Liver (tissue), 9 donors: ENCODE data around the gene YOD1. TPM values are rescaled to one million over a fixed set of nuclear protein-coding genes. Genes with fewer than 3 reads are reported as not detected.

Experiments
- DNase-seq: peaks from one replicate; pipeline ENCODE4 v3.0.0-alpha.2; 2017; ENCODE audit warnings: low spot score
- H3K27ac ChIP-seq, 2 donors: one replicate each; pipeline ENCODE4 v1.7.0; 2013; ENCODE audit warnings: inconsistent platforms in 2 of 2, low read length in 2 of 2, control low read depth in 1 of 2, low read depth in 1 of 2, mild to moderate bottlenecking in 1 of 2
- H3K27me3 ChIP-seq, 4 donors: one replicate each; pipeline versions ENCODE4 v1.6.1 to v1.7.0; 2013; ENCODE audit warnings: low read length in 3 of 4, inconsistent platforms in 1 of 4, mild to moderate bottlenecking in 1 of 4, moderate library complexity in 1 of 4; ENCODE audit not compliant: control insufficient read depth in 4 of 4, insufficient read depth in 4 of 4
- H3K36me3 ChIP-seq, 4 donors: one replicate each; pipeline versions ENCODE4 v1.6.1 to v1.7.0; 2013; ENCODE audit warnings: low read length in 3 of 4, mild to moderate bottlenecking in 3 of 4, low read depth in 1 of 4, moderate library complexity in 1 of 4; ENCODE audit not compliant: control insufficient read depth in 4 of 4, insufficient read depth in 3 of 4
- H3K4me1 ChIP-seq, 4 donors: one replicate each; pipeline versions ENCODE4 v1.6.1 to v1.7.0; 2013; ENCODE audit warnings: low read length in 3 of 4, mild to moderate bottlenecking in 3 of 4, moderate library complexity in 1 of 4; ENCODE audit not compliant: control insufficient read depth in 4 of 4, insufficient read depth in 4 of 4
- H3K4me3 ChIP-seq, 3 donors: one replicate each; pipeline versions ENCODE4 v1.6.1 to v1.7.0; 2013; ENCODE audit warnings: low read length in 3 of 3, control low read depth in 1 of 3, low read depth in 1 of 3, mild to moderate bottlenecking in 1 of 3
- H3K9ac ChIP-seq, 2 donors: one replicate each; pipeline ENCODE4 v1.7.0; 2013; ENCODE audit warnings: low read length in 2 of 2, mild to moderate bottlenecking in 2 of 2, moderate library complexity in 2 of 2, control low read depth in 1 of 2, low read depth in 1 of 2
- H3K9me3 ChIP-seq, 4 donors: one replicate each; pipeline versions ENCODE4 v1.6.1 to v1.7.0; 2013; ENCODE audit warnings: low read length in 3 of 4; ENCODE audit not compliant: control insufficient read depth in 4 of 4
- CTCF ChIP-seq: fragments of 150-350 bp; IDR thresholded peaks from 2 replicates; pipeline ENCODE4 v1.5.1; 2017; ENCODE audit warnings: improper control_type of control experiment, low read depth, low read length; ENCODE audit not compliant: missing input control
- FOXA1 ChIP-seq: IDR thresholded peaks from 2 replicates; pipeline ENCODE4 v1.6.1; 2016; ENCODE audit warnings: antibody characterized with exemption
- FOXA2 ChIP-seq: IDR thresholded peaks from 2 replicates; pipeline ENCODE4 v1.6.1; 2016; ENCODE audit warnings: antibody characterized with exemption
- GABPA ChIP-seq, 2 donors: IDR thresholded peaks in 1 of 2; conservative IDR thresholded peaks in 1 of 2; 2 replicates each; pipeline ENCODE4 v1.6.1; 2016; ENCODE audit warnings: antibody characterized with exemption in 2 of 2, mild to moderate bottlenecking in 1 of 2, moderate library complexity in 1 of 2
- HNF4A ChIP-seq, 2 donors: conservative IDR thresholded peaks; 2 replicates each; pipeline ENCODE4 v1.6.1; 2016; ENCODE audit warnings: antibody characterized with exemption in 2 of 2, mild to moderate bottlenecking in 2 of 2
- JUND ChIP-seq, 2 donors: IDR thresholded peaks; 2 replicates each; pipeline ENCODE4 v1.6.1; 2016; ENCODE audit warnings: antibody characterized with exemption in 2 of 2
- MAX ChIP-seq: IDR thresholded peaks from 2 replicates; pipeline ENCODE4 v1.6.1; 2016; ENCODE audit warnings: antibody characterized with exemption
- NR2F2 ChIP-seq: IDR thresholded peaks from 2 replicates; pipeline ENCODE4 v1.6.1; 2016; ENCODE audit warnings: antibody characterized with exemption
- RAD21 ChIP-seq, 2 donors: IDR thresholded peaks; 2 replicates each; pipeline ENCODE4 v1.6.1; 2016; ENCODE audit warnings: antibody characterized with exemption in 2 of 2, mild to moderate bottlenecking in 2 of 2
- RXRA ChIP-seq, 2 donors: IDR thresholded peaks; 2 replicates each; pipeline ENCODE4 v1.6.1; 2017 to 2018; ENCODE audit warnings: antibody characterized with exemption in 2 of 2, mild to moderate bottlenecking in 1 of 2
- SP1 ChIP-seq: IDR thresholded peaks from 2 replicates; pipeline ENCODE4 v1.6.1; 2018; ENCODE audit warnings: antibody characterized with exemption, mild to moderate bottlenecking
- TAF1 ChIP-seq: conservative IDR thresholded peaks from 2 replicates; pipeline ENCODE4 v1.6.1; 2016; ENCODE audit warnings: antibody characterized with exemption, mild to moderate bottlenecking
- ZBTB33 ChIP-seq: IDR thresholded peaks from 2 replicates; pipeline ENCODE4 v1.6.1; 2016; ENCODE audit warnings: antibody characterized with exemption
- WGBS: extraction: QIAGEN DNeasy Blood & Tissue Kit; methylation state at CpG from one replicate; pipeline ENCODE4 v1.1.7; 2013; 5-methylcytosine and 5-hydroxymethylcytosine counted together
- polyA plus RNA-seq, 2 donors: library from polyadenylated mRNA; stranded (reverse) in 1 of 2; unstranded in 1 of 2; fragments of 200-250 nt in 1 of 2; fragments of >200 nt in 1 of 2; fragmentation: Nextera tagmentation in 1 of 2; extraction: Ambion mirVana in 1 of 2; gene quantifications; one replicate each; pipeline versions ENCODE4 v1.2.1 to v1.2.3, GENCODE V29; 2013 to 2015
- total RNA-seq, 2 donors: library from RNA; depleted of rRNA; stranded (reverse); fragments of >200 nt; gene quantifications; one replicate each; pipeline ENCODE4 v1.2.3, GENCODE V29; 2014
- TF ChIP-seq, protein P1 (sequence below): IDR thresholded peaks from 2 replicates; pipeline ENCODE4 v1.6.1; 2016; ENCODE audit warnings: antibody characterized with exemption
- donor health status: healthy.
- donor health status: healthy.
- donor health status: healthy.
- donor health status: healthy.
- donor health status: healthy.

YOD1 gene
- total and polyA plus RNA-seq, 4 donors = 1.3 to 79.4 (median 4.7) TPM

DNA sequence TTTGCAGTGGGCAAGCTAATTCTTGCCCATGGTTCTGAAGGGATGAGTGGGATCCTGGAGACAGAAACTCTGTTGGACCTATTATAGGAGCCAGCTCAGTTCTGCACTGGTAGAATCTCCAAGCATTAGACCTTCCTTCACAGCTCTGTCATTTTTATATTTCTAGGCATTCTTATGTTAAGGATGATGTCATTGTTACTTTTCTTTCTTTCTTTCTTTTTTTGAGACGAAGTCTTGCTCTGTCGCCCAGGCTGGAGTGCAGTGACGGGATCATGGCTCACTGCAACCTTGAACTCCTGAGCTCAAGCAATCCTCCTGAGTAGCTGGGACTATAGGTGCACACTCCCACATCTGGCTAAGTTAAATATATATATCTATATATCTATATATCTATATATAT lies 9.6 kb upstream of the YOD1 start:
- no peak for DNase-seq
- H3K9me3 ChIP-seq = no peaks in the 10 kb centered on the region
- no peaks in the 10 kb centered on the region for H3K27me3 ChIP-seq
- no peak overlapping the region for H3K9ac ChIP-seq
- WGBS = 77% methylated on average over 3 of the region's 3 CpGs
- no peak overlapping the region for H3K27ac ChIP-seq
- TF ChIP-seq CTCF = no peak
- no peak for TF ChIP-seq HNF4A (conservative IDR thresholded peaks at IDR 0.05)
- TF ChIP-seq RXRA (IDR thresholded peaks at IDR 0.05) = no peak
- no peak for TF ChIP-seq FOXA2
- no peak for TF ChIP-seq SP1
- no peak for TF ChIP-seq RAD21 (IDR thresholded peaks at IDR 0.05)
- no peak for TF ChIP-seq JUND (IDR thresholded peaks at IDR 0.05)
- TF ChIP-seq FOXA1 = no peak
- no peak for TF ChIP-seq ZBTB33
- TF ChIP-seq, protein P1, sequence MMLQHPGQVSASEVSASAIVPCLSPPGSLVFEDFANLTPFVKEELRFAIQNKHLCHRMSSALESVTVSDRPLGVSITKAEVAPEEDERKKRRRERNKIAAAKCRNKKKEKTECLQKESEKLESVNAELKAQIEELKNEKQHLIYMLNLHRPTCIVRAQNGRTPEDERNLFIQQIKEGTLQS = no peak
- no peak for TF ChIP-seq NR2F2
- TF ChIP-seq MAX = no peak
- peaks cover 2 to 27% (median 19%) of the 10 kb centered on the region in 4 donors for H3K36me3 ChIP-seq
- no peak overlapping the region for H3K4me3 ChIP-seq
- H3K4me1 ChIP-seq = no peaks in the 10 kb centered on the region

GRCh38 chr1:207059881-207060280 lies 8.9 kb upstream of the YOD1 start:
- no peaks in the 10 kb centered on the region for H3K9me3 ChIP-seq
- no peak overlapping the region for H3K9ac ChIP-seq
- H3K4me1 ChIP-seq = no peaks in the 10 kb centered on the region
- peaks cover 2 to 23% (median 17%) of the 10 kb centered on the region in 4 donors for H3K36me3 ChIP-seq
- no peak for DNase-seq
- no peak overlapping the region for H3K4me3 ChIP-seq
- H3K27ac ChIP-seq = no peak overlapping the region
- WGBS = 86% methylated on average over 4 of the region's 4 CpGs
- H3K27me3 ChIP-seq = no peaks in the 10 kb centered on the region
- TF ChIP-seq TAF1 = no peak
- TF ChIP-seq FOXA1 = no peak
- TF ChIP-seq SP1 = no peak
- no peak for TF ChIP-seq RXRA (IDR thresholded peaks at IDR 0.05)
- no peak for TF ChIP-seq HNF4A (conservative IDR thresholded peaks at IDR 0.05)
- no peak for TF ChIP-seq GABPA (IDR thresholded peaks at IDR 0.05 in 1 of 2, conservative IDR thresholded peaks at IDR 0.05 in 1 of 2)
